NCI-H524 treated with DMSO at 0.1 percent for 48 hours (cell line): ENCODE measurements around the gene CD14.
"Not testable (repeated sequence)": the region's sequence is repeated elsewhere in the genome, so short reads cannot be mapped to it uniquely, and the experiment has no call there.

Source experiments
- DNase-seq: peaks from one replicate; lab custom pipeline; 2025; lab: John Stamatoyannopoulos, UW

The CD14 gene

GRCh38 chr5:140633021-140633471, at the start of gene CD14:
Gene CD14 (minus strand): TSS chr5:140633175. CDS start chr5:140633071, 104 bp downstream.
- DNase-seq: no peak

- DNase-seq: no peak
Measured at GRCh38 chr5:140678993-140679392, 46.0 kb upstream of the CD14 start.

- no peak for DNase-seq
Measured at GRCh38 chr5:140677947-140678346, 45.0 kb upstream of the CD14 start.

GRCh38 chr5:140674629-140675028, 41.7 kb upstream of the CD14 start:
- DNase-seq: no peak

- DNase-seq: no peak
Measured at GRCh38 chr5:140674211-140674610, 41.2 kb upstream of the CD14 start.

GRCh38 chr5:140673187-140673976, 40.4 kb upstream of the CD14 start, which contains the start of gene DND1:
Gene DND1 (minus strand): TSS chr5:140673576. CDS start chr5:140673542, 34 bp downstream.
- no peak for DNase-seq

GRCh38 chr5:140672455-140673186, 39.6 kb upstream of the CD14 start:
- DNase-seq: no peak

GRCh38 chr5:140671472-140672125, 38.6 kb upstream of the CD14 start:
- DNase-seq: no peak

GRCh38 chr5:140671035-140671434, 38.1 kb upstream of the CD14 start:
- DNase-seq: not testable (repeated sequence)

- DNase-seq: peak; percentile 31
Measured at GRCh38 chr5:140664359-140665119, 31.6 kb upstream of the CD14 start, which contains the start of gene WDR55. Gene WDR55 (plus strand): TSS chr5:140664904. CDS start chr5:140664913, 9 bp downstream.

- no peak for DNase-seq
Measured at GRCh38 chr5:140664030-140664358, 31.0 kb upstream of the CD14 start.

GRCh38 chr5:140660371-140660770, 27.4 kb upstream of the CD14 start:
- DNase-seq: not testable (repeated sequence)

GRCh38 chr5:140658870-140659269, 25.9 kb upstream of the CD14 start:
- no peak for DNase-seq

GRCh38 chr5:140647042-140647419, 14.1 kb upstream of the CD14 start:
- no peak for DNase-seq

- no peak for DNase-seq
Measured at GRCh38 chr5:140642718-140643117, 9.7 kb upstream of the CD14 start.

GRCh38 chr5:140641716-140642115, 8.7 kb upstream of the CD14 start:
- DNase-seq: no peak

- DNase-seq: peak; percentile 51
Measured at GRCh38 chr5:140639148-140639981, 6.4 kb upstream of the CD14 start, which contains the start of gene TMCO6. Gene TMCO6 (plus strand): TSS chr5:140639451. CDS start chr5:140639528, 77 bp downstream.

- DNase-seq: not testable (repeated sequence)
Measured at GRCh38 chr5:140638898-140639147, 5.8 kb upstream of the CD14 start.

- DNase-seq: no peak
Measured at GRCh38 chr5:140637371-140638100, 4.6 kb upstream of the CD14 start.
